Measurements from ENCODE around the gene UBAC1. TPM values are rescaled to one million over a fixed set of nuclear protein-coding genes. Genes with fewer than 3 reads are reported as not detected.

The UBAC1 gene
- total RNA-seq, 1 donor: 23.0 TPM

DNA sequence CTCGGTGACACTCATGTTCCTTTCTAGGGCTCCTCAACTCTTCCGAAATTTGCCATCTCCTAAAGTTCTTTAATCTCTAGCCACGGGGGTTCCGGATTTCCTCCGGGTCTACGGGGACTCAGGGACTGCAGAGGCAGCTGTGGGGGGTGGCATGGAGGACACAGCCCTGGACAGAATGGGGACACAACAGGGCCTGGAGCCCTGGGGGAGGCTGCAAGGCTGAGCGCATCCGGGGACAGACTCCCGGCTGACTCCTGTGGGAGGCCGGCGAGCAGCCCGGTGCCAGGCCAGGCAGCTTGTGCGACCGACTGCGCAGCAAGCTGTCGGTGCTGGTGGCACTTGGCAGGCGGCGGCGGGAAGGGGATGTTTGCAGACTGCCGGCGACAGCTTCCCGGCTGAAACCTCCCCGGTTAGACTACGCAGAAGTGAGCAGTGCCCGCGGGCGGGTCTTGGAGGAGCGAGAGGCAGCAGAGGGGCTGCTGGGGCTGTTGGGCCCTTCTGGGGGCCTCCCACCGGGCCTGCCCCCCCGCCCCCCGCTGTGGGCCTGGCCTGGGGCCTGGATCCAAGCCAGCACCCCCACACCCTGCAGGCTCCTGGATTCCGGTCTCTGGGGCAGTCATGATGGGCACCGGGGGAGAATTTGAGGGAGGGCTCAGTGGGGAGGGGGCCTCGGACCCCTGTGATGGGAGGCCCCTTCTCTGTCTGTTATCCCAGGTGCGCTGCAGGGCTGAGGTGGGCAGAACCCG is 28.7 kb upstream of the UBAC1 start:
- no peak overlapping the region for H3K4me3 ChIP-seq (ENCODE audit: low read depth, low read length)
- TF ChIP-seq, protein P1, sequence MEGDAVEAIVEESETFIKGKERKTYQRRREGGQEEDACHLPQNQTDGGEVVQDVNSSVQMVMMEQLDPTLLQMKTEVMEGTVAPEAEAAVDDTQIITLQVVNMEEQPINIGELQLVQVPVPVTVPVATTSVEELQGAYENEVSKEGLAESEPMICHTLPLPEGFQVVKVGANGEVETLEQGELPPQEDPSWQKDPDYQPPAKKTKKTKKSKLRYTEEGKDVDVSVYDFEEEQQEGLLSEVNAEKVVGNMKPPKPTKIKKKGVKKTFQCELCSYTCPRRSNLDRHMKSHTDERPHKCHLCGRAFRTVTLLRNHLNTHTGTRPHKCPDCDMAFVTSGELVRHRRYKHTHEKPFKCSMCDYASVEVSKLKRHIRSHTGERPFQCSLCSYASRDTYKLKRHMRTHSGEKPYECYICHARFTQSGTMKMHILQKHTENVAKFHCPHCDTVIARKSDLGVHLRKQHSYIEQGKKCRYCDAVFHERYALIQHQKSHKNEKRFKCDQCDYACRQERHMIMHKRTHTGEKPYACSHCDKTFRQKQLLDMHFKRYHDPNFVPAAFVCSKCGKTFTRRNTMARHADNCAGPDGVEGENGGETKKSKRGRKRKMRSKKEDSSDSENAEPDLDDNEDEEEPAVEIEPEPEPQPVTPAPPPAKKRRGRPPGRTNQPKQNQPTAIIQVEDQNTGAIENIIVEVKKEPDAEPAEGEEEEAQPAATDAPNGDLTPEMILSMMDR (IDR thresholded peaks at IDR 0.05; ENCODE audit: insufficient read depth, low read length): no peak
- DNase-seq (ENCODE audit: low read depth): no peak

DNA sequence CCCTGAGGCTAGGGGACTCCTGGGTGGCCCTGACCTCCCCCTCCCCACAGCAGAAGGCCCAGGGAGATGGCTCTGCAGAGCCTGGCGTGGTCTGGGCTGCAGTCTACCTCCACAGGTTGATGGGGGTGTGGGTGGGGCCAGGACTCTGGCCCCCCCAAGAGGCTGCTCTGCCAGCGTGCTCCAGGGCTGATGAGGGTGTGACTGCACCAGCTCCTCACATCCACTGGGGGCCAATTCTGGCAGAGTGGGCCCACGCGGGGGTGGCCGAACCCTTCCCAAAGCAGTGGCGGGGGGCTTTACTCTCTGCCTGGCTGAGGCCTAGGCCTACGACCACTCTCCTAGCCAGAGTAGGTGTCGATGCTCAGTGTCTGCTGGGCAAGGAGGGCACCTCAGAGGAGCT is 28.0 kb upstream of the UBAC1 start:
- DNase-seq (ENCODE audit: low read depth): no peak
- H3K4me3 ChIP-seq (ENCODE audit: low read depth, low read length): no peak overlapping the region
- TF ChIP-seq, protein P1 (IDR thresholded peaks at IDR 0.05; ENCODE audit: insufficient read depth, low read length): no peak

DNA sequence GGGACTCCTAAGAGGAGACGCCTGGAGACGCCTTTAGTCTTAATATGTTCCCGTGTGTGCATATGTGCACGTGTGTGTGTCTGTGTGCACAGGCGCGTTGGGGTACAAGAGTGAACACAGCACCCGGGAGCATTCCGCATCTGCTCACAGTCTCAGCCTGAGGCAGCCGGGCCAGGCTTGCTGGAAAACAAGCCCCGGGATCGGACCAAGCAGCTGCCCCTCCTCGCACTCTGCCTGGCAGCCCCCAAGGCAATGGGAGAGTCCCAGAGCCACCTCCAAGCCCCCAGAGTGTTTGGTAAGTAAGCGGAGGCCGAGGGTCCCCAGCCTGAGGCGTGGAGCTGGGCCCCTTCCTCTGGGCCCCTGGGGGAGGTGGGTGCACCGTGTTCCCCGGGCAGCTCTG is 27.3 kb upstream of the UBAC1 start:
- TF ChIP-seq, protein P1 (IDR thresholded peaks at IDR 0.05; ENCODE audit: insufficient read depth, low read length): no peak
- no peak for DNase-seq (ENCODE audit: low read depth)
- H3K4me3 ChIP-seq (ENCODE audit: low read depth, low read length): no peak overlapping the region

DNA sequence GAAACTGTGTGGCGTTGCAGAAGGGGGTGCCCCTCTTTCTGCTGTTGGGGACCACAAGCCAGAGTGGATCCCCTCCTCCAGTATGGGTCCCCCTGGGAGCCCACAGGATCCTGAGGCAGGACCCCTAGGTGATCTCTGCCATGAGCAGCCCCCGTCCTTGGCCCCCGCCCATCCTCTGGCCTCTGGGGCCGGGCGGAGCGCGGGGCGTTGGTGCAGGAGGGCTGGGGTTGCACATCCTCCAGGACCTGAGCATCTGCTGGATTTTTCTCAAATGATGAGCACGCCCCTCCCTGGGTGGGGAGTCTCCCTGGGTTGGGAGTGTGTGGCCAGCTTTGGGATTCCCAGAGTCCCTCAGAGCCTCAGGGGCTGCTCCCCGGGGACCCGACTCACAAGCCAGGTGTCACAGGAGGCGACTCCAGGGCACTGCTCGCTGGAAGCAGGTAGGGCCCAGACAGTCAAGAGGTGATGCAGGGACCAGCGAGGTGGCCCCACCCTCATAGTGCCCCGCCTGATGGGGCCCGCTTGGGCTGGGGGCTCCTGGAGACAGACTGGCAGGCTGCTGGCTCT is 26.7 kb upstream of the UBAC1 start:
- TF ChIP-seq, protein P1 (IDR thresholded peaks at IDR 0.05; ENCODE audit: insufficient read depth, low read length): no peak
- H3K4me3 ChIP-seq (ENCODE audit: low read depth, low read length): no peak overlapping the region
- DNase-seq (ENCODE audit: low read depth): no peak

DNA sequence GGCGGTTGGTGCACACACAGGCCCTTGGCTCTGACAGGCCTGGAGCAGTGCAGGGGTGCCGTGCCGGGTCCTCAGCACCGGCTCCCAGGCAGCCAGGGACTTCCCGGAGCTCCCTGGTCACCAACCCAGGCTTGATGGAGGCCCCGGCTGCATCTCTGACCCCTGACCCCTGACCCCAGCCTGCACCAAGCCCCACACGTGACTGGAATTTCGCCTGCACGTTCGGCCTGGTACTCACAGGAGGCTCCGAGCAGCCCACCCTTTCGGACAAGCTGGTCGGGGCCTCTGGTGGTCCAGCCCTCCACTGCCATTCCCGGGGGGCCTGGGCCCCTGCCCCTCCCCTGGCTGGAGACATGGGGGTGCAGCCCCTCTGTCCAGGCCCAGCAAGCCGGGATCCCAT is 25.4 kb upstream of the UBAC1 start:
- no peak overlapping the region for H3K4me3 ChIP-seq (ENCODE audit: low read depth, low read length)
- TF ChIP-seq, protein P1 (IDR thresholded peaks at IDR 0.05; ENCODE audit: insufficient read depth, low read length): no peak
- DNase-seq (ENCODE audit: low read depth): no peak

DNA sequence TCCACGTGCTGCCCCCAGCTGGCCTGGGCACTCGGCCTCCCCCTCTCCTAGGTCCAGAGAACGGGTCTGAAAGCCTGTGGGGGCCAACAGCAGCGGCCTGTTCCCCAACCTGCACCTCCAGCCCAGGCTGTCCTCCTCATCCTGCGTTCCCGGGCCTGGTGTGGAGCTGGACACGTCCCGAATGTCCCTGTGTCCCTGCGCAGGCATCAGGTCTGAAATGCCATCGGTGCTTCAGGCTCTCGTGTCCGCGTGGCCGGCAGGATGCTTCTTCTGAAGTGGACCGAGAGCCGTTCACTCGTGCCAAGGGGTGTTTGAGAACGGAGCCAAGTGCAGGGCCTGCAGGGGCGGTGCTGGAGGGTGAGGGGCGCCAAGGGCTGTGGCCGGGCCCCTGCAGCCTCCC is 24.7 kb upstream of the UBAC1 start:
- TF ChIP-seq, protein P1 (IDR thresholded peaks at IDR 0.05; ENCODE audit: insufficient read depth, low read length): no peak
- no peak overlapping the region for H3K4me3 ChIP-seq (ENCODE audit: low read depth, low read length)

DNA sequence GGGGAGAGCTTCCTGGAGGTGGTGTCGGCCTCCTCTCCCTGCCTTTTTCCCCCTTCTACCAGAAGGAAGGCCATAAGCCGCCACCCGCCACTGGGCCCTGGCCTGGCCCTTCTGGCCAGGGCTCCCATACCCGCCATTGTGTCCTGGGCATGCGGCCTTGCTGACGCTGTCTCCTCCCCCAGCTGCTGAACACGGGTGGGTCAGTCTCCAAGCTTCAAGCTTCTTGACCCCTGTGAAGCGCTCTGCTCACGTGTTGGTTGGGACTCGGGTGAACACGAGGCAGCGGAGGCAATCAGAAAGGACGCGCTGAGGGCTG is 24.2 kb upstream of the UBAC1 start:
- TF ChIP-seq, protein P1 (IDR thresholded peaks at IDR 0.05; ENCODE audit: insufficient read depth, low read length): no peak
- no peak for DNase-seq (ENCODE audit: low read depth)
- H3K4me3 ChIP-seq (ENCODE audit: low read depth, low read length): no peak overlapping the region

More for the DNA sequence above, 24.7 kb upstream of the UBAC1 start:
- DNase-seq (ENCODE audit: low read depth): no peak
